Ishikawa (cell line): Measurements from ENCODE around the gene CHD2.

Source experiments
- CEBPB ChIP-seq: IDR thresholded peaks from 2 replicates; pipeline ENCODE4 v1.6.1; 2012
- CREB1 ChIP-seq: IDR thresholded peaks from 2 replicates; pipeline ENCODE4 v1.6.1; 2012; ENCODE audit warnings: low read depth
- EGR1 ChIP-seq: IDR thresholded peaks from 2 replicates; pipeline ENCODE4 v1.6.1; 2012
- EP300 ChIP-seq: IDR thresholded peaks from 2 replicates; pipeline ENCODE4 v1.6.1; 2012; ENCODE audit warnings: borderline replicate concordance
- FOXM1 ChIP-seq: IDR thresholded peaks from 2 replicates; pipeline ENCODE4 v1.6.1; 2012; ENCODE audit warnings: low read depth, borderline replicate concordance
- NFIC ChIP-seq: IDR thresholded peaks from 2 replicates; pipeline ENCODE4 v1.6.1; 2012
- RAD21 ChIP-seq: IDR thresholded peaks from 2 replicates; pipeline ENCODE4 v1.6.1; 2012; ENCODE audit warnings: low read depth
- TAF1 ChIP-seq: IDR thresholded peaks from 2 replicates; pipeline ENCODE4 v1.6.1; 2012; ENCODE audit warnings: low read depth, mild to moderate bottlenecking
- TCF12 ChIP-seq: IDR thresholded peaks from 2 replicates; pipeline ENCODE4 v1.6.1; 2012; ENCODE audit warnings: low read depth
- TEAD4 ChIP-seq: IDR thresholded peaks from 2 replicates; pipeline ENCODE4 v1.6.1; 2012
- YY1 ChIP-seq: IDR thresholded peaks from 2 replicates; pipeline ENCODE4 v1.6.1; 2012; ENCODE audit warnings: low read depth
- ZBTB7A ChIP-seq: IDR thresholded peaks from 2 replicates; pipeline ENCODE4 v1.6.1; 2012; ENCODE audit warnings: low read depth
- TF ChIP-seq, protein P1 (sequence below): IDR thresholded peaks from 2 replicates; pipeline ENCODE4 v1.6.1; 2012
- TF ChIP-seq, protein P2 (sequence below): IDR thresholded peaks from 2 replicates; pipeline ENCODE4 v1.6.1; 2012
- TF ChIP-seq, protein P3 (sequence below): IDR thresholded peaks from 2 replicates; pipeline ENCODE4 v1.6.1; 2012; ENCODE audit warnings: low read depth, mild to moderate bottlenecking

Gene CHD2

DNA sequence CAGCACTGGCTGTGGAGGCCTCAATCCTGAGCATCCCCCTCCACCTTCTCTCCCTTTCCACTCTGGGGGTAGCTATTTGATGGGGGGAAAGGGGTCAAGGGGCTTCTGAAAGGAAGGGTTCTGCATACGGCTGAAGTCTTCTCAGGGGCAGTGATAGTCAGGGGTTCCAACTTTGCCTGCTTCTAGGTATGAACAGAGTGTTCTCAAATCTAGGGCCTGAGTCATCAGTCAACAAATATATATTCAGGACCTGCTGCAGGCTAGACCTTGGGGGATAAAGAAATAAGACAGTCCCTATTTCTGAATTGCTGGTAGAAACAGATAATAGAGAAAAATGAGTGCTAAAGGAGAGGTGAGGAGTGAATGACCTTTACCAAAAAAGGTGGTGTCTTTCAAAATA is 176.1 kb downstream of the CHD2 start:
- TF ChIP-seq, protein P1, sequence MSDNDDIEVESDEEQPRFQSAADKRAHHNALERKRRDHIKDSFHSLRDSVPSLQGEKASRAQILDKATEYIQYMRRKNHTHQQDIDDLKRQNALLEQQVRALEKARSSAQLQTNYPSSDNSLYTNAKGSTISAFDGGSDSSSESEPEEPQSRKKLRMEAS = no peak
- TF ChIP-seq ZBTB7A (no peak), RAD21 (no peak), EP300 (no peak), TAF1 (no peak), CREB1 (no peak), TCF12 (no peak), FOXM1 (no peak), EGR1 (no peak), CEBPB (no peak), YY1 (no peak), NFIC (no peak), TEAD4 (no peak)
- TF ChIP-seq, protein P2, sequence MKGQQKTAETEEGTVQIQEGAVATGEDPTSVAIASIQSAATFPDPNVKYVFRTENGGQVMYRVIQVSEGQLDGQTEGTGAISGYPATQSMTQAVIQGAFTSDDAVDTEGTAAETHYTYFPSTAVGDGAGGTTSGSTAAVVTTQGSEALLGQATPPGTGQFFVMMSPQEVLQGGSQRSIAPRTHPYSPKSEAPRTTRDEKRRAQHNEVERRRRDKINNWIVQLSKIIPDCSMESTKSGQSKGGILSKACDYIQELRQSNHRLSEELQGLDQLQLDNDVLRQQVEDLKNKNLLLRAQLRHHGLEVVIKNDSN = no peak
- TF ChIP-seq, protein P3, sequence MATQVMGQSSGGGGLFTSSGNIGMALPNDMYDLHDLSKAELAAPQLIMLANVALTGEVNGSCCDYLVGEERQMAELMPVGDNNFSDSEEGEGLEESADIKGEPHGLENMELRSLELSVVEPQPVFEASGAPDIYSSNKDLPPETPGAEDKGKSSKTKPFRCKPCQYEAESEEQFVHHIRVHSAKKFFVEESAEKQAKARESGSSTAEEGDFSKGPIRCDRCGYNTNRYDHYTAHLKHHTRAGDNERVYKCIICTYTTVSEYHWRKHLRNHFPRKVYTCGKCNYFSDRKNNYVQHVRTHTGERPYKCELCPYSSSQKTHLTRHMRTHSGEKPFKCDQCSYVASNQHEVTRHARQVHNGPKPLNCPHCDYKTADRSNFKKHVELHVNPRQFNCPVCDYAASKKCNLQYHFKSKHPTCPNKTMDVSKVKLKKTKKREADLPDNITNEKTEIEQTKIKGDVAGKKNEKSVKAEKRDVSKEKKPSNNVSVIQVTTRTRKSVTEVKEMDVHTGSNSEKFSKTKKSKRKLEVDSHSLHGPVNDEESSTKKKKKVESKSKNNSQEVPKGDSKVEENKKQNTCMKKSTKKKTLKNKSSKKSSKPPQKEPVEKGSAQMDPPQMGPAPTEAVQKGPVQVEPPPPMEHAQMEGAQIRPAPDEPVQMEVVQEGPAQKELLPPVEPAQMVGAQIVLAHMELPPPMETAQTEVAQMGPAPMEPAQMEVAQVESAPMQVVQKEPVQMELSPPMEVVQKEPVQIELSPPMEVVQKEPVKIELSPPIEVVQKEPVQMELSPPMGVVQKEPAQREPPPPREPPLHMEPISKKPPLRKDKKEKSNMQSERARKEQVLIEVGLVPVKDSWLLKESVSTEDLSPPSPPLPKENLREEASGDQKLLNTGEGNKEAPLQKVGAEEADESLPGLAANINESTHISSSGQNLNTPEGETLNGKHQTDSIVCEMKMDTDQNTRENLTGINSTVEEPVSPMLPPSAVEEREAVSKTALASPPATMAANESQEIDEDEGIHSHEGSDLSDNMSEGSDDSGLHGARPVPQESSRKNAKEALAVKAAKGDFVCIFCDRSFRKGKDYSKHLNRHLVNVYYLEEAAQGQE = no peak

DNA sequence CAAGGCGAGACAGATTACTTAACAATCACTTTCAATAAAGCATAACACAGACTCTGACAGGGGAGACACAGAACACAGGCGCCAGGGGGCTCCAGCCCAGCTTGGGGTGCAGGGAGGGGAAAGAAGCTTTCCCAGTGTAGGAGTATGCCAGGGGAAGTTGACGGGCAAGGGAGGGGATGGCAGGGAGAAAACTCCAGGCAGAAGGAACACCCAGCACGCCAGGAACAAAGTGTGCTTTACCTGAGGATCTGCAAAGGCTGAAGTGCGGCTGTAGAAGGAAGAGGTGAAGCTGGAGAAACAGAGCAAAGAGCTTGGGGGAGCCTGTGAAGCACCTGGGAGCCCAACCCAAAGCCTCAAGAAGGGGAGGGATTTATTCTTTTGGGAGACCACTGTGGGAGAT is 176.8 kb downstream of the CHD2 start:
- TF ChIP-seq EGR1 (no peak), CEBPB (no peak), RAD21 (no peak), TCF12 (no peak), EP300 (no peak), CREB1 (no peak)
- TF ChIP-seq, protein P3 = no peak
- TF ChIP-seq, protein P2 = no peak
